ENCODE measurements around the gene TTC28.

- TF ChIP-seq ZNF274 (IDR thresholded peaks at IDR 0.05; ENCODE audit: low read depth, low read length), result no peak
- TF ChIP-seq YY1 (IDR thresholded peaks at IDR 0.05; ENCODE audit: insufficient read depth, insufficient read length), result no peak
These were observed 491.3 kb downstream of the TTC28 start for GRCh38 chr22:28188178-28188879.
